Stimulated activated CD4-positive, alpha-beta T cell treated with anti-CD3 and anti-CD28 coated beads, Interleukin-15, amount 100 ng/mL, for 1 hour (primary cell): ENCODE measurements around the gene SLC27A3.

ENCODE experiments used
- DNase-seq, 2 donors: peaks; one replicate each; pipeline ENCODE4 v3.0.0-alpha.2; 2020; ENCODE audit warnings: low read depth in 1 of 2, low spot score in 1 of 2

Gene SLC27A3

GRCh38 chr1:153798468-153798780 is 23.2 kb downstream of the SLC27A3 start:
- no peak for DNase-seq

- DNase-seq: no peak
Measured at GRCh38 chr1:153799016-153799415, 23.8 kb downstream of the SLC27A3 start.

- no peak for DNase-seq
Measured at GRCh38 chr1:153799566-153800465, 24.6 kb downstream of the SLC27A3 start.

GRCh38 chr1:153800516-153800915 is 25.3 kb downstream of the SLC27A3 start:
- no peak for DNase-seq

- no peak for DNase-seq
Measured at GRCh38 chr1:153801028-153801625, 25.9 kb downstream of the SLC27A3 start.

GRCh38 chr1:153801786-153802697 is 26.8 kb downstream of the SLC27A3 start:
- DNase-seq: no peak

DNA sequence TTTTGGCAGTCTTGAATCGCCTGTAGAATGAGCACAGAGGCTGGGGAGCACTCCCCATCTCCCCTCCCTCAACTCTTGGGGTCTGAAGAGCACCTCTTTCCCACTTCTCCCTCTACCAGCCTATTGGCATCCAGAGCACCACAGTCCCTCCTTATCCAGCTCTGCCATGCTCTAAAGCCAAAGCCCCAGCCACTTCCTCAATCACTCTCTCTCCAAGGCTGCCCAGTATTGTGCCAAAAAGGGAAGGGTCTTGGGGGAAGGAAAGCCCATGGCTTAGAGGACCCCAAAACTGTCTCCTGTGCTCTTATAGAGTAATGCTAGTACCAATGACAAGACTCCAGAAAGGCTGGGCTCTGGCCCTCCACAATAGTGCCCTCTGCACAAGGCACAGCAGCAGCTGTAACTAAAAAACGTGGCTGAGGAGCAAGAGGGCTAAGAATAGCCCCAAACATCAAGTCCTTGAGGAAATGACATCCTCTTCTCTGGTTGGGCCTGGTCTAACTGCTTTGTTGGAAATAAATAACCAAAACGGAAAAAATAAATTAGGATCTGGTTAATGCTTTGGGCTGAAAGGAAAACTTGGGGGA is 28.4 kb downstream of the SLC27A3 start:
- no peak for DNase-seq

DNA sequence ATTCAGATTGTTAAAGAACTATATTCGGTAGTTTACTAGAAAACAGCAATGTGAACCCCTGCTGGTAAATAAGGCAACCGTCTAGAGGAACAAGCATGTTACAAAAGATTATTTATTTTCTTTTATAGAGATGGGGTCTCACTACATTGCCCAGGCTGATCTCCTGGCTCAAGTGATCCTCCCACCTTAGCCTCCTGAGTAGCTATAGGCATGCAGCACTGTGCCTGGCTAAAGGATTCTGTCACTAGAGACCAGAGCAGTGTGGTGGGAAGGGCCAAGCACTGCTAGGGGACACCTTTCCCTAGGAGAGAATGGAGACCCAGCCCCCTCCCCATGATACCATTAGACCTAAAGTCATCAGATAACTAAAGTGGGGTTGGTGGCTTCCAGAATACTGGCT is 28.9 kb downstream of the SLC27A3 start:
- DNase-seq: no peak

- DNase-seq: peak in 1 of 2 donors; percentile 23
Measured at GRCh38 chr1:153805042-153805745, 30.0 kb downstream of the SLC27A3 start.

DNA sequence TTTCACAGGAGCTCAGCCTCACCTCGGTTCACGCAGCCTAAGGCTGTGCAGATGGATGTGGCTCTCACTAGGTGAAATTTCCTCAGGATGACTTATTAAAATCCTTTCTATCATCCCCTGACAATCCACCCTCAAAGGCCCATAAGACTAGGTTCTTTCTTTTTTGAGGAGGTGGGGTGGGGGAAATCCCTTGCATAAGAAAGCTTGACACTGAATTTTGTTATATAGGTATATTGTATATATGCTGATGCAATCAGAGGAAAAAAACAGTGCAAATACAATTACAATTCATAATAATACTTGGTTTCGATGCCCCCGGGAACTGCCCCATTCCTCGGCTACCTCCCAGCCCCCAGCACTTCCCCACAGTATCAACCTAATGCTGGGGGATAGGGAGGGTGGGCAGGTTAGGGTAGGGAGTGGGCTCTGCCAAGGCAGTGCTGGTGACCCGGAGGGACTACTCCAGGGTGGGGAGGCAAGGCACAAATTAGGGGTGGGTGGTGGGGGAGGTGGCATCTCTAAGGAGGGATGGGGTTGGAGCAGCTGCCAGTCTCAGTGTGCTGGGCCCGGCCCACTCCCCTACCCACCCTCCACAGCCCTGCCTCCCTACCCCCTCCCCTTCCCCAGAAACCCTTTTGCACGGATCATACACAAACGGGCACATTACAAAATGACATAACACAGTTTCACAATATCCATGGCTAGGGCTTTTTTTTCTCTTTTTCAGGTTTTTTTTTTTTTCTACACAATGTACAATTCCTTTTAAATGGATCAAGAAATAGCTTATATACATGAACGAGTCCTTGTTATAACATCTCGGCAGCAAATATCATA is 30.9 kb downstream of the SLC27A3 start:
- DNase-seq: no peak

DNA sequence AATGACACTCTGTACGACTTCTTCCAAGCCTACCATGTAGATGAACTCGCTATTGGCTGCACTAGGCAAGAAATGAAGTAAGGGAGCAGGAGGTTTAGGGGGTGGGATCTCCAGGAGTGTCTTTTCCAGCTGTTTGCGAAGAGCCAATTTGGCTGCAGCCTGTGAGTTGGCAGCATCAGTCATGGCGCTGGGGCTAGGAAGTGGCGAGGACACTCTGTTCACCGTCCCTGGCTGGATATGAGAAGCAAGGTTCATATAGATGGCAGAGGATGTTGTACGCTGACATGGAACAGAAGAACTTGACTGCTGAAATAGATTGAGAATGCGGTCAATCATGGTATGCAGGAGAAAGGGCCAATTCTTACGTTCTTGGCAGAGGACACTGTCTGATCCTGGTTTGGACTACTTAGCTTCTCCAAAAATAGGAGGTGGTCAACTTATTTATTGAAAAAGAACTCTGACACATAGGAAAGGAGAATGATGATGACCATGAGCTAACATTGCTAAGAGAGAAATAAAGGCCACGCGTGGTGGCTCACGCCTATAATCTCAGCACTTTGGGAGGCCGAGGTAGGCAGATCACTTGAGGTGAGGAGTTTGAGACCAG is 41.2 kb downstream of the SLC27A3 start:
- DNase-seq: no peak

- no peak for DNase-seq
Measured at GRCh38 chr1:153818876-153819275, 43.7 kb downstream of the SLC27A3 start.

DNA sequence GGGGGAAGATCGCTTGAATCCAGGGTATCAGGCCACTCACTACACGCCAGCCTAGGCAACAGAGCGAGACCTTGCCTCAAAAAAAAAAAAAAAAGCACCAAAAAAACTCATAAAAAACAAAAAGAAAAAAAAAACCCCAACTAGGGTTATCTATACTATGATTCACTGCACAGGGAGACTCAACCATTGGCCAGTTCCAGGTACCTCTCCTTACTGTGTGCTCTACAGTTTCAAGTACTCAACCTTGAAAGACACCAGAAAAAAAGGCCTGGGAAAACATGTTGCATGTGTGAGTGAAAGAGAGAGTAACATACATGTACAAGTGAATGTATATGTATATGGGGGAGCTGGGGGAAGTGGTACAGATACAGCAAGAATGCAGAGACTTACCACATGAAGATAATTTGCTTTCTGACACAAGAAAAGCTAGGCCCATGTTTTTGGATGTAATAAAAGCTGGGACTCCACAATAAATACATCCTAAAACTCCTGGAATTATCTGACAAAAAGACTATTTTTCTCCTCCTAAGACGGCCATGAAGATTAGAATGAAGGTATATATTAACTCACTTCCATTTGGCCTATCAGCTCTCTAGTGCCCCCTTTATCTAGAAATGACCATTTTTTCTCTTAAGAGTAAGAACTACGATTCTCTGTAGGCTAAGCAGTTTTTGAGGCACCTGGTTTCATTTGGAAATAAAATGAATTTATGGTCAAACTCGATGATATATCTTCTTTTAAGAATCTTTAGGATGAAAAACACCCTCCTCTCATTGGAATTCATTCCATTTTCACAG is 52.2 kb downstream of the SLC27A3 start:
- DNase-seq: no peak
